ENCODE measurements around the gene GLA.

GLA gene

DNA sequence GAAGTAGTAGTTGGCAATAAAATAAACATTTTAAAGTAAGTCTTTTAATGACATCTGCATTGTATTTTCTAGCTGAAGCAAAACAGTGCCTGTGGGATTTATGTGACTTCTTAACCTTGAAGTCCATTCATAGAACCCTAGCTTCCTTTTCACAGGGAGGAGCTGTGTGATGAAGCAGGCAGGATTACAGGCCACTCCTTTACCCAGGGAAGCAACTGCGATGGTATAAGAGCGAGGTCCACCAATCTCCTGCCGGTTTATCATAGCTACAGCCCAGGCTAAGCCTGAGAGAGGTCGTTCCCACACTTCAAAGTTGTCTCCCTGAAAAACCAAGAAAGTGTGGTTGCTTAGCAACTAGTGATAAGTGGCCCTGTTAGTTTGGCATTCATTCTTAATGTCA lies 9.9 kb downstream of the GLA start:
- DNase-seq: no peak

- no peak for DNase-seq
These were observed 11.9 kb downstream of the GLA start for GRCh38 chrX:101395789-101396188.

DNA sequence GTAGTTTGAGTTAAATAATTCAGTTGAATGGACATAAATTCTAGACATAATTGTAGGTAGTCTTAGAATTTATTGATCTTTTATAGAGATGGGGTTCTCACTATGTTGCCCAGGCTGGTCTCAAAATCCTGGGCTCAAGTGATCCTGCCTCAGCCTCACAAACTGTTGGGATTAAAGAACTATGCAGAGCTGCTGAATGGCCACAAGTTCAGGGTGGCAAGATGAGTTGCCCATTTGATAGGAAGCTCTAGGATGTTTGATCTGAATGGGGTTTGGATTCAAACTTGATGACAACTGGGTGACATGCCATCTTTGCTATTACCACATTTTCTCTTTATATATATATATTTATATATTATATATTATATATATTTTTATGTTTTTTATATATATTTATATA lies 13.4 kb downstream of the GLA start:
- no peak for DNase-seq

- DNase-seq: no peak
These were observed 14.0 kb downstream of the GLA start for GRCh38 chrX:101393530-101394305.

DNA sequence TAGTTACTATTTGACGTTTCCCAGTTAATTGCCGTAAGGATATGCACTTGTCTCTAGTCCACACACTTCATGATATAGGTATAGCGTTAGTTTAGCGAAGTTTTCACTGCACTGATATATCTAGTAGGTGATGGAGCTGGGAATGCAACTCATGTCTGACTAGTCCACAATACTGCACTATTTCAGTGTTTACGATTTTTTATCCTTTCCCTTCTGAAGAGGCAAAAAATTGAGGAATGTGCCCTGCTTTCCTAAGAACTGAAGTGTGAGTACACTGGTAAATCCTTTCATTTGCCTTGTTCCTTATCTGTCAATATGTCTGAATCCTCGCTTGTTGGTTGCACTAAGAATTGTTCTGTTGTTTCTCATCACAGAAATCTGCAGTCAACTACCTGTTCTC lies 15.9 kb downstream of the GLA start:
- DNase-seq: no peak

GRCh38 chrX:101390664-101391525 lies 16.8 kb downstream of the GLA start, which contains the start of gene RPL36A:
Gene RPL36A, plus strand, starts transcription at chrX:101391011. Its CDS starts 33 bp downstream, at chrX:101391044.
- peak; percentile 91 for DNase-seq

DNA sequence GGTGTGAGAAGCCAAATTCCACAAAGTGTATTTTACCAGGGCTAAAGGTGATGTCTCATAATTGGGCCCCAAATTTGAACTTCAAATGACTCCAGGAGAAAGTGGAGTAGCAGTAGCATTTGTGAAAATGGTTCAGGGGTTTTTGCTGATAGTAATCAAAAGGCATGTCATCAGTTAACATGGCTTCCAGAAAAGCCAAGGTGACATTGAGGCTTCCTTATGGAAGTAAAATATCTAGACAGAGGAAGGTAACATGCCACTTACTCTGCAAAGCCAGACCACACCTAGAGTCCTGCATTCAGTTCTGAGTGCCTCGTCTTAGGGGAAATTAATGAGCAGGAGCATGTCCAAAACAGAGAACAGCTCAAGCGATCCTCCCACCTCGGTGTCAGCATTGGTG lies 19.1 kb downstream of the GLA start:
- DNase-seq: no peak

- no peak for DNase-seq
These were observed 21.2 kb downstream of the GLA start for GRCh38 chrX:101386542-101386885.

DNA sequence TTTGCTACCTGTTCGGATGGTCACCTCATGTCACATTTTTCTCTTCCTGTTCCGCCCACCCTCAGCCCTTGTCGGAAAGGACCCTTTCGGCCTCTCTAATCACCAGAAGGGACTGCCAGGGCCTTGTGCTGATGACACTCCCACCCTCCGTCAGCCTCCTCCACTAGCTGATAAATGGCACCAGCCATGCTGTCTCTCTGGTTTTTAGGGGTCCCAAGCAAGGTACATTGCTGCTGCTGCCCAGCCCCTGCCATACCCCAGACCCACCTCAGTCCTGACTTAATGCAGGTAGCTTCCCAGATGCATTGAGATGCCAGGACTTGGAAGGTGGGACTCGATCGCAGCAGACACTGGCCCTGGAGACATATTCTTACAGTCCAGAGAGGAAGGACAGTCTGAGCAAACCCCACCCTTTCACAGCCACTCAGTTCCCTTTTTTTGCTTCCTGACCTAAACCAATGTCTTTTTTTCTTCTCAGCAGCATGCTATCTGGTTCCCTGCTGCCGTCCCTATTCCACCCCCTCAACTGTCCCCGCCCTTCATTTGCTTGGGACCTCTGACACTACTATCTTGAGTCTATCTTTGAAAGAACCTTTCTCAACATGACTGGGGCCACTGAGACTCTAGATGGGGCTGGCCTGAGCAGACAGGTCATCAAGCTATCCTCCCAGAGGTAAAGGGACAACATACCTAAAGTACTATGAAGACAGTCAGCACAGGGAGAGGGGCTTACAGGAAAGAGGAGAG lies 21.8 kb downstream of the GLA start, which contains the start of gene BTK:
BTK (minus strand) TSS at position 397 of the 747 bp plus-strand sequence. CDS start 10,907 bp downstream, outside the sequence.
- no peak for DNase-seq

DNA sequence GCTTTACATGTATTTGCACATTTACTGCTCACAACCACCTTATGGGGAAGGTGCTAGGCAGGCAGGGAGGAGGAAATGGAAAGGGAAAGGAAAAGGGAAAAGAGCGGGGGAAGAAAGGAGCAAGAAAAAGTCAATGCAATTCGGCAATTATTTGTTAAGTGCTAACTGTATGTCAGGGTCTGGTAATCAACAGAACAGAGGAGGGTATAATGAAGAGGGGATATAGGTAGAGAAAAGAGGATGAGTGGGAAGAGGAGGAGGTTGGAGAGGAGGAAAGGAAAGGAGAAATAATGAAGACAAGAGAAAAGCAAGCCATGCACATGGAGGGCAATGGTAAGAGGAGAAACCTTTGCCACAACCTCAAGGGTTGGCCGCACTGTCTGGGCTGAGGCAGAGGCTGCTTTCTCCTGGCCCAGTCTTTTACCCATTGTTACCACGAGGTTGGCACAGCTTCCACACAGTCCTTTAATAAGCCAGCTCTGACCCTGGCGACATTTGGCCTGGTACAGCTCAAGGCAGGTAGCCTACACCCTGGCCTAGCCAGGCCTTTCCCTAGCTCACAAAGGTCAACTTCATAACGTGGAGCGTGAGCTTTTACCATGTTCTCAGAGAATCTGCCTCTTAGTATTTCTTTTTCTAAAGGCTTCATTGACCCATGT lies 22.6 kb downstream of the GLA start:
- no peak for DNase-seq

- DNase-seq: no peak
These were observed 24.0 kb downstream of the GLA start for GRCh38 chrX:101383679-101384205.

GRCh38 chrX:101377547-101377946 lies 30.2 kb downstream of the GLA start:
- no peak for DNase-seq

GRCh38 chrX:101370888-101371504 lies 36.7 kb downstream of the GLA start:
- DNase-seq: no peak

GRCh38 chrX:101369687-101370086 lies 38.0 kb downstream of the GLA start:
- no peak for DNase-seq

- DNase-seq: no peak
These were observed 38.9 kb downstream of the GLA start for GRCh38 chrX:101368800-101369199.

DNA sequence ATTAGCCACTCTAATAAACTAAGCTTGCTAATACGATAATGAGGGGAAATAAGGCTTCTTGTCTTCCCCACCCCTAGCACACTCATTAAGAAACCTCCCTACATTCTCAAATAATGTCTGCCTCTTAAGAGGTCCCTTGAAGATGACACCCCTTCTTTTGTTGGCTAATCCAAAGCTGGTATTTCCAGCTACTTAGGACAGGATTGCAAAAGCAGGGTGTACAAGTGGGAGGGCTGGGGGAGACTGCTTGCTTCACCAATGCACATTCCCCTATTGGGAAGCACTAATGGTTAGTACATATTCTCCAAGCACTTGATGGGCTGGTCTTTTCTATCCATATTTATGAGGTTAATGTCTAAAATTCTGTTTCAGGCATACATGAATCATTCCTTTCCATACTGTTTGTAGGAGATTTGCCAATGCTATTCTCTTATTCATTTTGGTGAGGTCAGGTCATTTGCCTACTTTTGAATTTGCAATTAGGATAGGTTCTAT lies 42.4 kb downstream of the GLA start:
- no peak for DNase-seq

DNA sequence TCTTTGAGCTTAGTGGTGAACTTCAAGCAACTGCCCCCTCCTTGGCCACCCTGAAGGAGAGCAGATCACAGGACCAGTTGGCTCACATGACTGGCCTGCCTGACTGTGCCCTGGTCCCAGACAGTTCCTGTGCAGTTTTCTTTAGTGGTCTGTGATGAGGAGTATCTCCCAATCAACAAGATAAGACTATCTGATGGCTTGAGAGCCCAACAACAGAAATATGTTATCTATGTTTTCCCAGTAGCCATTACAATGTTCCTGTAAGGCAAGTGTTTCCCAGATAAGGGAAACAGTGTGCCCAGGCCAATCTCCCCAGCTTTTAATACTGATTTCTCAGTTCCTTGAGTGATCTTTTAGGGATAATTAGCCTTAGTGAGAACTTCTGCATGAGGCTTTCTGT lies 45.0 kb downstream of the GLA start:
- DNase-seq: no peak

- no peak for DNase-seq
These were observed 45.6 kb downstream of the GLA start for GRCh38 chrX:101362116-101362515.

GRCh38 chrX:101360390-101360789 lies 47.3 kb downstream of the GLA start:
- no peak for DNase-seq

DNA sequence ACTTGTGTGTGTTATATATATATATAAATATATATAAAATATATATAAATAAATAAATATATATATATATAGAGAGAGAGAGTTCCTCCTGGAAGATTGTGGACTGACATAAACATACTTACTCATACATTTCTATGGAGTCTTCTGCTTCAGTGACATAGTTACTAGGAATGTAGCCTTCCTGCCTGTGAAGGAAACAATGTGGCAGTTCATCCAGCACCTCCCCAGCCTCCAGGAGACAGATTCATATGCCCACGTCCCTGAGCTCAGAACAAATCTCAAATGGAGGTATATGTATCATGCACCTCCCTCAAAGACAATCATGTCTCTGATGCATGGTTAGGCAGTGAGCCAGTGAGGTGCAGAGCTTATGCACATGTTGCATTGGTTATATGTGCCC lies 47.8 kb downstream of the GLA start:
- DNase-seq: peak; percentile 3

DNA sequence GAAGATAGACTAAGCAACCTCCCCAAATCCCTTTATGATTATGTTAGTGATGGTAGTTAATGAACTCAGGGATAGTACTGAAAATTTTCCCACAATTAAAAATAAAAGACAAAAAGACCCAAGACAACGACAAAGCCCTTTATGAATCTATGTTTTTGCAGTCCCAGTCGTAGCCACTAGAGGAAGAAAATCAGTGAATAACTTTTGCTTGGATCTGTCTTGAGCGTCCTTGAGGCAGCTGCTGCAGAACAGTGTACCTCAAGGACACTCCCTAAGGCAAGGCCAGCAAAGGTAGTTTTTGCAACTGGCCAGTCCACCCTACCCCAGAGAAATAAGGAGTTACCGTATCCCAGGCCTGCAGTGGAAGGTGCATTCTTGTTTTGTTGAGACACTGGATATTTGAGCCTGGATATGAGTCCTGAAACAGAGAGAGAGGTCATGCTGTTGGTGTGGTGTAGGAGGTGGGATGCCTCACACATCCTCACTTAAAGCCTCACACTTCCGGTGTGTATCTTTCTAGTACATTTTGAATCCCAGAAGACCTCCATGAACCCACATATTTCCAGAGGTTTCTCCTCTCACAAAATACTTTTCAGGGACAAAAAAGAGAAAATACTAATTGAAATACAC lies 50.4 kb downstream of the GLA start:
- DNase-seq: no peak
